Measurements from ENCODE around the gene MAP3K13. TPM values are rescaled to one million over a fixed set of nuclear protein-coding genes. Genes with fewer than 3 reads are reported as not detected.

Gene MAP3K13
- total and polyA plus RNA-seq, 2 experiments from 2014 or later = 43.8 to 65.3 TPM

DNA sequence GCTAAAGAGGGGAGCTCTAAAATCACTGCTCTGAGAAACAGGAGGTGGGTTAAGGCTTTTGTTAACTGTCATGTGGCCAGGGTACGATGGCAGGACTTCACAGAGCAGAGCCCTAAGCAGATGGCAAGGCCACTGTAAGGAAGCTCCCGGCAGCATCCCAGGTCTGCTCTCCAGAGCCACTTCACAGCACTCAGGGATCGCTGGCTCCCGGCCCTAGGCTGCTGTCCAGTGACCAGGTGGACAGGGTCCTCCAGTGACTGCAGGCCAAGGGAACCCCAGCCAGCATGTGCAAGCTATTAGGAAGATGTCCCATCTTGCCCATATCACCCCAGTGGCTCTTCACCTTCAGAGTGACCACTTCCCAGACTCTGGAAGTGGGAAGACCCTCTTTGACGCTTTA is 125.5 kb downstream of the MAP3K13 start:
- Histone ChIP-seq H3K9me2 (replicated peaks; ENCODE audit: insufficient read depth) (no peaks in the 10 kb centered on the region), H3K27me3 (no peaks in the 10 kb centered on the region), H3K79me2 (peaks cover 5% of the 10 kb centered on the region), H3K9me3 (ENCODE audit: low read depth) (no peaks in the 10 kb centered on the region), H3K4me2 (no peak overlapping the region), H3K4me1 (ENCODE audit: insufficient read depth) (peaks cover 12% of the 10 kb centered on the region), H4K20me1 (ENCODE audit: insufficient read depth, poor library complexity, severe bottlenecking) (no peaks in the 10 kb centered on the region), H2AFZ (no peak overlapping the region), H3K4me3 (no peak overlapping the region), H3K36me3 (replicated peaks; ENCODE audit: insufficient read depth, low read depth) (no peaks in the 10 kb centered on the region), H3K27ac (peak overlapping the region; percentile 65)
- WGBS (ENCODE audit: low lambda C conversion rate, missing lambda C conversion rate) = 93% methylated on average over 5 of the region's 5 CpGs
- TF ChIP-seq, protein P1, sequence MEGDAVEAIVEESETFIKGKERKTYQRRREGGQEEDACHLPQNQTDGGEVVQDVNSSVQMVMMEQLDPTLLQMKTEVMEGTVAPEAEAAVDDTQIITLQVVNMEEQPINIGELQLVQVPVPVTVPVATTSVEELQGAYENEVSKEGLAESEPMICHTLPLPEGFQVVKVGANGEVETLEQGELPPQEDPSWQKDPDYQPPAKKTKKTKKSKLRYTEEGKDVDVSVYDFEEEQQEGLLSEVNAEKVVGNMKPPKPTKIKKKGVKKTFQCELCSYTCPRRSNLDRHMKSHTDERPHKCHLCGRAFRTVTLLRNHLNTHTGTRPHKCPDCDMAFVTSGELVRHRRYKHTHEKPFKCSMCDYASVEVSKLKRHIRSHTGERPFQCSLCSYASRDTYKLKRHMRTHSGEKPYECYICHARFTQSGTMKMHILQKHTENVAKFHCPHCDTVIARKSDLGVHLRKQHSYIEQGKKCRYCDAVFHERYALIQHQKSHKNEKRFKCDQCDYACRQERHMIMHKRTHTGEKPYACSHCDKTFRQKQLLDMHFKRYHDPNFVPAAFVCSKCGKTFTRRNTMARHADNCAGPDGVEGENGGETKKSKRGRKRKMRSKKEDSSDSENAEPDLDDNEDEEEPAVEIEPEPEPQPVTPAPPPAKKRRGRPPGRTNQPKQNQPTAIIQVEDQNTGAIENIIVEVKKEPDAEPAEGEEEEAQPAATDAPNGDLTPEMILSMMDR (IDR thresholded peaks at IDR 0.05; ENCODE audit: poor library complexity) = no peak
- no peak for TF ChIP-seq EZH2phosphoT487 (IDR thresholded peaks at IDR 0.05; ENCODE audit: low read depth, severe bottlenecking, unreplicated experiment)
- no peak for DNase-seq (ENCODE audit: low spot score)

- no peaks in the 10 kb centered on the region for H3K27me3 ChIP-seq
- H3K36me3 ChIP-seq (replicated peaks; ENCODE audit: insufficient read depth, low read depth) = no peaks in the 10 kb centered on the region
- H3K9me3 ChIP-seq (ENCODE audit: low read depth) = no peaks in the 10 kb centered on the region
- 54% methylated on average over 3 of the region's 3 CpGs for WGBS (ENCODE audit: low lambda C conversion rate, missing lambda C conversion rate)
- no peaks in the 10 kb centered on the region for H3K9me2 ChIP-seq (replicated peaks; ENCODE audit: insufficient read depth)
- H3K4me3 ChIP-seq = no peak overlapping the region
- DNase-seq (ENCODE audit: low spot score) = peak; percentile 49
- peaks cover 12% of the 10 kb centered on the region for H3K4me1 ChIP-seq (ENCODE audit: insufficient read depth)
- H3K27ac ChIP-seq = peak overlapping the region; percentile 65
- H2AFZ ChIP-seq = no peak overlapping the region
- no peak for TF ChIP-seq EZH2phosphoT487 (IDR thresholded peaks at IDR 0.05; ENCODE audit: low read depth, severe bottlenecking, unreplicated experiment)
- TF ChIP-seq EZH2 (IDR thresholded peaks at IDR 0.05; ENCODE audit: borderline replicate concordance) = no peak
- TF ChIP-seq, protein P1 (IDR thresholded peaks at IDR 0.05; ENCODE audit: poor library complexity) = no peak
- H4K20me1 ChIP-seq (ENCODE audit: insufficient read depth, poor library complexity, severe bottlenecking) = no peaks in the 10 kb centered on the region
- H3K79me2 ChIP-seq = peaks cover 6% of the 10 kb centered on the region
- H3K4me2 ChIP-seq = peak overlapping the region; percentile 37
These were observed 126.5 kb downstream of the MAP3K13 start for GRCh38 chr3:185489462-185489861.

GRCh38 chr3:185490241-185490640 is 127.3 kb downstream of the MAP3K13 start:
- no peaks in the 10 kb centered on the region for H4K20me1 ChIP-seq (ENCODE audit: insufficient read depth, poor library complexity, severe bottlenecking)
- no peak overlapping the region for H3K4me2 ChIP-seq
- no peak overlapping the region for H2AFZ ChIP-seq
- TF ChIP-seq EZH2phosphoT487 (IDR thresholded peaks at IDR 0.05; ENCODE audit: low read depth, severe bottlenecking, unreplicated experiment) = no peak
- no peak for TF ChIP-seq EZH2 (IDR thresholded peaks at IDR 0.05; ENCODE audit: borderline replicate concordance)
- TF ChIP-seq, protein P1 (IDR thresholded peaks at IDR 0.05; ENCODE audit: poor library complexity) = no peak
- H3K27me3 ChIP-seq = no peaks in the 10 kb centered on the region
- H3K4me1 ChIP-seq (ENCODE audit: insufficient read depth) = peaks cover 12% of the 10 kb centered on the region
- H3K36me3 ChIP-seq (replicated peaks; ENCODE audit: insufficient read depth, low read depth) = no peaks in the 10 kb centered on the region
- no peaks in the 10 kb centered on the region for H3K9me2 ChIP-seq (replicated peaks; ENCODE audit: insufficient read depth)
- H3K9me3 ChIP-seq (ENCODE audit: low read depth) = no peaks in the 10 kb centered on the region
- H3K79me2 ChIP-seq = peaks cover 14% of the 10 kb centered on the region
- 92% methylated on average over 4 of the region's 4 CpGs for WGBS (ENCODE audit: low lambda C conversion rate, missing lambda C conversion rate)
- H3K4me3 ChIP-seq = no peak overlapping the region
- peak overlapping the region; percentile 65 for H3K27ac ChIP-seq
- no peak for DNase-seq (ENCODE audit: low spot score)

All from hepatocyte (in vitro differentiated cells).